NOMO-1 (cell line): ENCODE measurements around the gene NAT10.

Source experiments
- DNase-seq, 2 experiments: peaks; one replicate each; lab custom pipeline; 2025; ENCODE audit not compliant: unreplicated experiment in 2 of 2; lab: John Stamatoyannopoulos, UW

Gene NAT10

GRCh38 chr11:34148504-34149165 lies 43.2 kb downstream of the NAT10 start:
- peak; percentile 64 to 73 for DNase-seq

- DNase-seq = no peak
Observed at GRCh38 chr11:34149274-34149673, 43.8 kb downstream of the NAT10 start.

DNA sequence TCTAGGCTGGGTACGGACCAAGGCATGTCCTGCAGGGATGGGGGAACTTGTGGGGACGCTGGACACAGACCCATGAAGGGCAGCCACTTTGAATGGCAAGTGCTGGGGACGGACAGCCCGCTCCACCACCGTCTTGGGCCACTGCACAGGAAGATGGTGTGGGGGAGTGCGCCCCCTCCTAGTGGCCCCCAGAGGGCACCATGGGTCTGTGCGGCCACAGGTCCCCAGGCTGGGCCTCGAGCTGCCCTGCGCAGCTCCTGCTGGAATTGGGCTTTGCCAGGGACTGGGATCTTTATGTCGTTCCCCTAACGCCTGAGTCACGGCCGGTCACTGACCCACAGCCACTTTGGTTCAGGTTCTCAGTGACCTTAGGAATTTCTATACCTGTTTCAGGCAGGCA lies 44.4 kb downstream of the NAT10 start:
- no peak for DNase-seq

GRCh38 chr11:34150494-34151151 lies 45.2 kb downstream of the NAT10 start:
- no peak for DNase-seq

GRCh38 chr11:34151166-34151565 lies 45.7 kb downstream of the NAT10 start:
- no peak for DNase-seq

GRCh38 chr11:34151916-34152845 lies 46.8 kb downstream of the NAT10 start:
- no peak for DNase-seq

DNA sequence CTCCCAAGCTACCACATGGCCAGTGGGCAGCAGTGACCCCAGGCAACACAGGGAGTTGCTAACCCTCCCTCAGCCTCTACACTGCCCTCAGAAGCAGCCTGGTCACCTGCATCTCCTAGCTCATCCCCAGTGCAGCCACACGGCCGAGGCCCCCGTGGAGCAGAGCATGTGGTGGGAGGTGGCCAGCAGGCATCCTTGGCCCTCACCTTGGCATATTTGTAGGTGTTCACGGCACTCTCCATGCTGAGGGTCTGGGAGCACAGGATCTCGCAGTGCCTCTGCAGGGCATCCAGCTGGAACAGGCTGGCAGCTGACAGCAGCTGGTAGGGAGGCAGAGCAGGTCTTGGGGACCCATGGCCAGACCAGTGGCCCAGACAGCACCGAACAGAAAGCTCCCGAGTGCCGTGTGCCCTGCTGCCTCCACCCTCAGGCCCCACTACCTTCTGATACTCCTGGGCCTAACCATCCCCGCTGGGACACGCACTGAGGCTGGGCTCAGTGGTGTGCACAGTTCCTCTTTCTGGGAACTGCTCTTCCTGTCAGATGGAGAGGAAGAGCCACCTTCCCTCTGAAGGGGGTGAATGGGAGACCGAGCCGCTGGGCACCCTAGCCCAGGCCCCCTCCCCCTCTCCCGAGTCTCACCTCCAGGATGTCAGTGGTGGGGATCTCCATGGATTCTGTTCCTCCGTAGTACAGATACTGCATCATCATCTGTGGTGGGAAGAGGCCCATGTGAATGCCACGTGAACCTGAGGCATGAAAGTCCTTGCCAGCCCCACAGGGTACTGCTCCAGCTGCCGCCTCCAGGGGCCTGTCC lies 48.8 kb downstream of the NAT10 start:
- DNase-seq = peak; percentile 46 to 60

GRCh38 chr11:34155057-34155756 lies 49.8 kb downstream of the NAT10 start:
- DNase-seq = no peak

DNA sequence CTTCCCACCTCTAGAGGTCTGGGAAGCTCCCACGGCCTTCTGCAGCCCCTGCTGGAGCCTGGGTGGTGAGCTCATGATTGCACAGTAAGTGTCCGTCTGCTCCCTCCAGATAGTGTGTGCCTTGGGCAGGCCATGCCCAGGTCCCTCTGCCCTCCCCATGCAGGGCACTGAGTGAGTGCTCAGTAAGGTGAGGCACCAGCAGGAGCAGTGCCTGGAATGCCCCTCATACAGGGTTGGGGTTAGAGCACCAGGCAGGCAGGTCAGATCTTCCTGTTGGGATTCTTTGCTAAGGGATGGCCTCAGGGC lies 50.3 kb downstream of the NAT10 start:
- DNase-seq = no peak

DNA sequence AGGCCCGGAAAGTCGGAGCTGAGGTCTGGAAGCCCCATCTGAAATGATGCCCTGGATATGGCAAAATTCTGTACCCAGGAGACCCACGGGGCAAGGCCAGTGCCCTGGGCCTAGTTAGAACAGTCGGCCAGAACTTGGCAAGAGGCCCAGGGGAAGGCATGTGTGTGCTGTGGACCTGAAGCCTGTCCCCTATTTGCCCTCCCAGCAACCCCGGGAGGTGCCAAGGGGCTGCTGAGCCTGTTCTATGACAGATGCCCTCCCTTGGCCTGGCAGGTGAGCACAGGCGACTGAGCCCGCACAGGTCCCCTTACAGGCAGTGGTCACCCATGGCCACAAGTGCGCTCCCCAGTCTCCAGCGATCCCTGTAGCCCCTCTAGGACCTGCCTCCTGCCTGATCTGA lies 51.7 kb downstream of the NAT10 start:
- no peak for DNase-seq

DNA sequence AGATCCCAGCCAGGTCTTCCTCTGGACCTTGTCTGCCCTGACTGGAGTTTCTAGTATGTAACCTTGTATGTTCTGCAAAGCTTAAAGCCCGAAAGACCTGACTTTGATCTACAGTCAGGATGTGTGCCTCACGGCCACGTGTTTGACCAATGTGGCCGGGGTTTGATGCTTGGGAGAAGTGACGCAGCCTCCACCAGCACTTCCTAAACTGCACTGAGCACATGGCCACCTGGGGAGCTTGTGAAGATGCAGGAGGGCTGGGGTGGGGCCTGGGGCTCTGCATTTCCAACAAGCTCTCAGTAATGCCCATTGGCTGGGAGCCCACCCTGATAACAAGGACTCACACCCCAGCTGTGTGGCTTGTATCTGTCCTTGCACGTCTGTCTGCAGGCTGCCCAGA lies 53.2 kb downstream of the NAT10 start:
- DNase-seq = no peak

DNA sequence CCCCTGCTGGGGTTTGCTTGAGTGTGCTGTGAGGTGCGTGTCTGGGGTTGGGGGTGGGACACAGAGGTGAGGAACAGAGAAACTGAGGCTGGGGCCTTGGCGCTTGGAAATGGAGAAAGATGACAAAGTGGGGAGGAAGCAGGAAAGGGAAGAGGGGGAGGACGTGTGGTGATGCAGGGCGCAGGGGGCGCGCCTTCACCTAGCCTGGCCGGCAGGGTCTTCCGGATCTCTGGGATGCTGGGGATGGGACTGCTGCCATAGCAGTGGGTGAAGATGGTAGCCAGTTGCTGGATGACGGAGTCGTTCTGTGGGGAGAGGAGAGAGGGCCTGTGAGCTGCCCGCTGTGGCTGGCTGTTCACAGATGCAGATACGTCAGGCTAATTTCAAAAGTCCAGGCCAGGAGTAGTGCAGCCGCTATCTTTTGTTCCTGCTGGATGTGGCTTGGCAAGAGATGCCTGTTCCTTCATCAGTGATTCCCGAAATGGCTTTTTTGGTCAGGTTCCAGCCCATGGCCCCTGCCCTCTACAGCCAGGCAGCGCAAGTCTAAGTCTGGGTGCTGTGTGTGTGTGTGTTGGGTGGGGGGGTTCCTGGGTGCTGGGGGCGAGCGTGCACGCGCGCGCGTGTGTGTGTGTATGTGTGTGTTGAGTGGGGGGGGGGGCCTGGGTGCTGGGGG lies 54.8 kb downstream of the NAT10 start:
- no peak for DNase-seq

GRCh38 chr11:34160791-34161190 lies 55.4 kb downstream of the NAT10 start:
- DNase-seq = no peak

GRCh38 chr11:34161361-34161760 lies 55.9 kb downstream of the NAT10 start:
- DNase-seq = no peak

DNA sequence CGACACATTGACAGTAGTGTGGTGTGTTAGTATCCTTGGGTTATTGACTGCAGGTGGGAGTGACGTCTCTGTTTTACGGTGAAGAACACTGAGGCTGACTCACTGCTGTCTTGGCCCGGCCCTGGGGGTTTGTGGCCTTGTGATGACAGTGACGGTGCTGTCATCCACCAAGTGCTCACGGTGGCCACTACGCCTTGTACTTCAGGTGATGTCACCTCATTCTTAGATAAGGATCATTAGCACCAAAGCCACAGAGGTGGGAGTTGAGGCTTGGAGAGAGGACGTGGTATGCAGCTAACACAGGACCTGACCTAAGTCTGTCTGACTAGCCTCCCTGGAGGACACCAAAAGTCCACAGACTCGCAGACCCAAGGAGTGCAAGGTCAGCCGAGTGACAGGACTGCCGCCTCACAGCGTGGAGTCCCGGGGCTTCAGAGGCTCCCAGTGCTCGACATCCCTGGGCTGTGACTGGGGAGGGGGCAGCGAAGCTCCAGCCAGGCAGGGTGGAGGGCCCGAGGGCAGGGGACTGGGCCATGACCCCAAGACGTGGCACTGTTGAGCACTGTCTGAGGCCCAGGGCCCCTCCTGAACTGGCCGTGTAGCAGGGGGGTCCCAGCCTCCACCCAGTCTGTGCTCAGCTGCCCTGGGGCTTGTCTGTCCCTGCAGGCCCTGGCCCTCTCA lies 56.5 kb downstream of the NAT10 start:
- no peak for DNase-seq

DNA sequence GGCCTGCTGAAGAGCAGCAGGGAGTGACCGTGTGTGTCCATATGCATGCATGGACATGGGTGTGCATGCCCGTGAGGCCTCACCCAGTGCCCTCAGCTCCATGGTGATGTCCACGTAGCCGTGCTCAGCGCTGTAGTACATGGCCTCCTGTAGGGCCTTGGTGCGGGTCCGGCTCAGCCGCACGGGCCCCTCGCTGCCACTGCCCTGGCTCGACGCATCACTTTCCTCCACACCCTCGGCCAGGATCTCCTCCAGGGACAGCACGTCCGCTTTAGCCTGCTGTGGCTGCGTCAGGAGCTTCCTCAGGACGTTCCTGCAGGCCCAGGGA lies 57.0 kb downstream of the NAT10 start:
- DNase-seq = no peak

DNA sequence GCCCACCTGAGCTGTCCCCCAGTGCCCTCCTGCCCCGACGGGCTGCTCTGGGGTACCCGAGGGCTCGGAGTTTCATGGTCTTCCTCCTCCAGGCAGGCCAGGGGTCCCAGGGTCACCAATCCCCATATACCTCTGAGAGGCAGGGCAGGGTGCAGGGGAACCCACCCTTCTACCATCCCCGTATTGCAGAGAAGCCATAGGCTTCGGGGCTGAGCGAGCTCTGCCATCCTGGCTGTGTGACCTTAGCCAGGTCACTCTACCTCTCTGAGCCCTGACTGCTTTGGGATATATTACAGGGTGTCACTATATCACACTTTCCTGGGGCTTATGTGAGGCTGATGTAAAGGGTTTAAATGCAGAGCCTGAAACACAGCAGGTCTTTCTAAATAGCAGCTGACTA lies 57.4 kb downstream of the NAT10 start:
- DNase-seq = no peak

DNA sequence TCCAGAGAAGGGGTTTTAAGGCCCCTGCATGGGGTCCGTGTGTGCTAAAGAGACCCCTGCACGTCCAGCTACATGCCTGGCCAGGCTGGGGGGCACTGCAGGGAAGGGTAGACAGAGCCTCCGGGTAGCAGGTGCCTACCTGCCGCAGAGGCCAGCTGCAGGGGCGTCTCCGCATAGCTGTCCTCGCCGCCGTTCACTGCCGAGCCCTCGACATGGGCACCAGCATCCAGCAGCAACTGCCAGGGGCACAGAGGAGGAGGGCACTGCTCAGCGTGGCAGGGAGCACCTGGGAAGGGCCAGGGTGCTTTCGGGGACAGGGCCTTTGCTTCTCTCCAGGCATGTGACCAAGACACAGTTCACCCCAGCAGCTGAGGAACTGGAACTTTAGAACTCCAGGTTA lies 59.7 kb downstream of the NAT10 start:
- no peak for DNase-seq

GRCh38 chr11:34165786-34166555 lies 60.5 kb downstream of the NAT10 start:
- DNase-seq = no peak
